ENCODE data around the gene SCNN1A. TPM values are rescaled to one million over a fixed set of nuclear protein-coding genes. Genes with fewer than 3 reads are reported as not detected.
A peak's percentile ranks its signal among the peaks of the same experiment; 100 is the strongest.

The SCNN1A gene
- total and polyA plus RNA-seq, 2 donors (not counting 1 experiment from before 2014, with no cell fraction given): under 0.01 to 0.05 TPM

DNA sequence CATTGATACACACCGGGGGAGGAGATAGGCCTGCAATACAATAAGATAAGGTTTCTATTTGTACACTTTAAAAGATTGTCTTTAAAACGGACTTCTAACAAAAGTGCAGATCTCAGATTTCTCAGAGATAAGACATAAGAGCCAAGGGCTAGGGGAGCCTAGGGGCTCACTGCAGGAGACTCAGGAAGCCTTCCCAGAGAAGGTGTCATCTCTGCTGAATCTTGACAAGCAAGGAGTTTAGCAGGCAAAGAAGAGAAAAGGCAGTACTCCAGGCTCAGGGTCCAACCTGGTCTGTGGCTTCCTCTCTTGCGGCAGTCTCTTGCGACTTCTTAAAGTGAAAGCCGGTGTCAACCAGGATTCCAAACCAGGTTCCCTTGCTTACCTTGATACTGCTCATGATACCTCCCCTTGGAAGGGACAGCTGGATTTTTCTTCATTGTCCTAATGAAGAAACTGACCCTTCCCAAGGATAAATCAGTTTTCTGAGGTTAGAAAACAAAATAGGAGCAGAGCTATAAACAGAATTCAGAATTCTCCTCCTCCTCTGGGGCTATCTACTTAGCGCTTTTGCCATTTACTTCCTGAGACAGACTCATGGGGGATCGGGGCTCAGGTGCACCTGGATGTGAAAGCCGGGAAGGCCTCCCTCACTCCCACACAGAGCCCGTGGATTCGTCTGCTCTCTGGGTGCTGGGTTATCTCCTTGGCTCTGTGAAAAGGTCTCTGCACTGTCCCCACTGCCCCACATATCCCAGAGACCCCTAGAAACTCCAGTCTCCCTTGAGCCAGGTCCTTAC is 1.7 kb upstream of the SCNN1A start:
- H3K9me3 ChIP-seq (ENCODE audit: control insufficient read depth, insufficient read depth, low read depth, low read length): no peaks in the 10 kb centered on the region
- peak overlapping the region; percentile 3 for H3K4me2 ChIP-seq (ENCODE audit: extremely low read depth, insufficient read depth, low read length)
- no peak for DNase-seq (ENCODE audit: low read depth in 2 of 2)
- no peaks in the 10 kb centered on the region for H3K36me3 ChIP-seq (ENCODE audit: control insufficient read depth, insufficient read depth, low read length)
- H3K9ac ChIP-seq (ENCODE audit: insufficient read depth, low read length): no peak overlapping the region
- peak overlapping the region; percentile 59 for H2AFZ ChIP-seq (ENCODE audit: low read length)
- no peaks in the 10 kb centered on the region for H3K79me2 ChIP-seq (ENCODE audit: control insufficient read depth, insufficient read depth, low read length)
- H3K27ac ChIP-seq (ENCODE audit: insufficient read depth, low read length): no peak overlapping the region
- H4K20me1 ChIP-seq (ENCODE audit: control insufficient read depth, extremely low read depth, insufficient read depth, low read length): no peaks in the 10 kb centered on the region
- peaks cover 20% of the 10 kb centered on the region for H3K4me1 ChIP-seq (ENCODE audit: control insufficient read depth, extremely low read depth, insufficient read depth, low read length)
- H3K4me3 ChIP-seq (replicated peaks in 1 of 4; ENCODE audit: control extremely low read depth in 1 of 4, insufficient read depth in 1 of 4, low read depth in 3 of 4, low read length in 4 of 4): no peak overlapping the region
- no peaks in the 10 kb centered on the region for H3K27me3 ChIP-seq (ENCODE audit: control insufficient read depth, insufficient read depth, low read length)
- TF ChIP-seq EZH2 (IDR thresholded peaks at IDR 0.05; ENCODE audit: low read length, missing control alignments): no peak
- TF ChIP-seq, protein P1, sequence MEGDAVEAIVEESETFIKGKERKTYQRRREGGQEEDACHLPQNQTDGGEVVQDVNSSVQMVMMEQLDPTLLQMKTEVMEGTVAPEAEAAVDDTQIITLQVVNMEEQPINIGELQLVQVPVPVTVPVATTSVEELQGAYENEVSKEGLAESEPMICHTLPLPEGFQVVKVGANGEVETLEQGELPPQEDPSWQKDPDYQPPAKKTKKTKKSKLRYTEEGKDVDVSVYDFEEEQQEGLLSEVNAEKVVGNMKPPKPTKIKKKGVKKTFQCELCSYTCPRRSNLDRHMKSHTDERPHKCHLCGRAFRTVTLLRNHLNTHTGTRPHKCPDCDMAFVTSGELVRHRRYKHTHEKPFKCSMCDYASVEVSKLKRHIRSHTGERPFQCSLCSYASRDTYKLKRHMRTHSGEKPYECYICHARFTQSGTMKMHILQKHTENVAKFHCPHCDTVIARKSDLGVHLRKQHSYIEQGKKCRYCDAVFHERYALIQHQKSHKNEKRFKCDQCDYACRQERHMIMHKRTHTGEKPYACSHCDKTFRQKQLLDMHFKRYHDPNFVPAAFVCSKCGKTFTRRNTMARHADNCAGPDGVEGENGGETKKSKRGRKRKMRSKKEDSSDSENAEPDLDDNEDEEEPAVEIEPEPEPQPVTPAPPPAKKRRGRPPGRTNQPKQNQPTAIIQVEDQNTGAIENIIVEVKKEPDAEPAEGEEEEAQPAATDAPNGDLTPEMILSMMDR (conservative IDR thresholded peaks at IDR 0.05 in 1 of 2, IDR thresholded peaks at IDR 0.05 in 1 of 2; ENCODE audit: low read depth in 1 of 2, low read length in 2 of 2): no peak

DNA sequence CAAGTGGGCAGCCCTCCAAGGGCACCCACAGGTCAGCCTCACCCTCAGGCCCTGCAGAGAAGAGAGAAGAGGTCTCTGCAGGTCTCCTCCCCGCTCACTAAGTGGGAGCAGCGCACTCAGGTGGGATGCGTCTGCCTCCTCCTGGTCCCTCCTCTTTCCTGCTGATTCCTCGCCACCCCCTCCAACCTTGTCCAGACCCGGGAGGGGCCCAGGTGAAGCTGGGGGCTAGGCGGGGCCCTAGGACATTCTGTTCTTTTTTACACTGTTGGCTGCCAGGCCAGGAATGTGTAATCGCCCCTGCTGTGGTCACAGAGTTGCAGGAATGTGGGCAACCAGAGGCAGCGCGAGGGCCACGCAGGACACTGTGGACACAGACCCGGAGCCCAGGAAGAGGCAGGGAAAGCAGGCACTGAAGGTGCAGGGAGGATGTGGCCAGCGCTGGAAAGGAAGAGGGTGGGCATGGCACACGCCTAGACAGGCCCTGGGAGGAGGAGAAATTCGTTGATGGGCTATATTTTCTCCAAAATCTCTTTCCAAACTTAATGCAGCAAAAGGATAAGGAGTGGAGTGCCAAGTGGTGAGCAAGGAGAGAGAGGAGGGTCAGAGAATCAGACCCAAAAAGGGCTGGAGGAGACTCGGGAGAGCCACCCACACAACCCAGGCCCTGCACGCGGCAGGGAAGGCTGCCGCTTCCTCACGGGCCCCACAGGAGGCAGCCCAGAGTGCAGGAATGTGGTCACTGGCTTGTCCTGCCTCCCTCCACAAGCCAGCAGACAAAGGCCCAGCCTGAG is 911 bp upstream of the SCNN1A start:
- no peak overlapping the region for H3K4me3 ChIP-seq (replicated peaks in 1 of 4; ENCODE audit: control extremely low read depth in 1 of 4, insufficient read depth in 1 of 4, low read depth in 3 of 4, low read length in 4 of 4)
- peak overlapping the region; percentile 15 for H3K4me2 ChIP-seq (ENCODE audit: extremely low read depth, insufficient read depth, low read length)
- H3K9me3 ChIP-seq (ENCODE audit: control insufficient read depth, insufficient read depth, low read depth, low read length): no peaks in the 10 kb centered on the region
- peak; percentile 73 to 74 for DNase-seq (ENCODE audit: low read depth in 2 of 2)
- peak overlapping the region; percentile 59 for H2AFZ ChIP-seq (ENCODE audit: low read length)
- no peak overlapping the region for H3K27ac ChIP-seq (ENCODE audit: insufficient read depth, low read length)
- H3K4me1 ChIP-seq (ENCODE audit: control insufficient read depth, extremely low read depth, insufficient read depth, low read length): peaks cover 20% of the 10 kb centered on the region
- H3K36me3 ChIP-seq (ENCODE audit: control insufficient read depth, insufficient read depth, low read length): no peaks in the 10 kb centered on the region
- no peaks in the 10 kb centered on the region for H3K27me3 ChIP-seq (ENCODE audit: control insufficient read depth, insufficient read depth, low read length)
- H3K9ac ChIP-seq (ENCODE audit: insufficient read depth, low read length): no peak overlapping the region
- H3K79me2 ChIP-seq (ENCODE audit: control insufficient read depth, insufficient read depth, low read length): no peaks in the 10 kb centered on the region
- H4K20me1 ChIP-seq (ENCODE audit: control insufficient read depth, extremely low read depth, insufficient read depth, low read length): no peaks in the 10 kb centered on the region
- no peak for TF ChIP-seq EZH2 (IDR thresholded peaks at IDR 0.05; ENCODE audit: low read length, missing control alignments)
- TF ChIP-seq, protein P1 (conservative IDR thresholded peaks at IDR 0.05 in 1 of 2, IDR thresholded peaks at IDR 0.05 in 1 of 2; ENCODE audit: low read depth in 1 of 2, low read length in 2 of 2): peak; percentile 30 to 65

DNA sequence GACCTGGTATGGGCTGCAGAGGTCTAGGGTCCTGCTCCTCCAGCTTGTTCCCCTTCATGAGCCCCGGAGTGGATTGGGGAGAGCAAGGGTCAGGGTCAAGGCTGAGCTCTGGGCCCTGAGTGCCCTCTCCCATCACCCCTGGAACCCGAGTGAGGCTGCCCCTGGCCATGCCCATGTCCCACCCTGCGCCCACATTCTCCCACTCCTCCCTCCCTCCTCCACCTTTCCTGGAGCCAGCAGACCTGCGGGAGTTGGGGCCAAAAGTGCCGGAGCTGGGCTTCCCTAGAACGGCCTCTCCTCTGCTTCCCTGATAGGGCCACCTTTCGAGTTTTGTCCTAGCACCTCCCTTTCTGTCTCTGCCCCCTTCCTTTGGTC is 590 bp downstream of the SCNN1A start:
- Histone ChIP-seq H3K9me3 (ENCODE audit: control insufficient read depth, insufficient read depth, low read depth, low read length) (no peaks in the 10 kb centered on the region), H3K4me1 (ENCODE audit: control insufficient read depth, extremely low read depth, insufficient read depth, low read length) (peaks cover 20% of the 10 kb centered on the region), H3K36me3 (ENCODE audit: control insufficient read depth, insufficient read depth, low read length) (no peaks in the 10 kb centered on the region), H3K9ac (ENCODE audit: insufficient read depth, low read length) (no peak overlapping the region), H3K27me3 (ENCODE audit: control insufficient read depth, insufficient read depth, low read length) (no peaks in the 10 kb centered on the region), H3K4me3 (replicated peaks in 1 of 4; ENCODE audit: control extremely low read depth in 1 of 4, insufficient read depth in 1 of 4, low read depth in 3 of 4, low read length in 4 of 4) (no peak overlapping the region), H2AFZ (ENCODE audit: low read length) (no peak overlapping the region), H3K4me2 (ENCODE audit: extremely low read depth, insufficient read depth, low read length) (no peak overlapping the region), H3K79me2 (ENCODE audit: control insufficient read depth, insufficient read depth, low read length) (no peaks in the 10 kb centered on the region), H3K27ac (ENCODE audit: insufficient read depth, low read length) (no peak overlapping the region), H4K20me1 (ENCODE audit: control insufficient read depth, extremely low read depth, insufficient read depth, low read length) (no peaks in the 10 kb centered on the region)
- DNase-seq (ENCODE audit: low read depth in 2 of 2): no peak
- TF ChIP-seq, protein P1 (conservative IDR thresholded peaks at IDR 0.05 in 1 of 2, IDR thresholded peaks at IDR 0.05 in 1 of 2; ENCODE audit: low read depth in 1 of 2, low read length in 2 of 2): no peak
- TF ChIP-seq EZH2 (IDR thresholded peaks at IDR 0.05; ENCODE audit: low read length, missing control alignments): no peak
